Brain microvascular endothelial cell (primary cell): ENCODE data around the gene DPYSL5.

Experiments
- DNase-seq: peaks from one replicate; pipeline ENCODE4 v3.0.0-alpha.2; 2020
- H3K27ac ChIP-seq: fragments of 250-450 bp; sonication (Bioruptor Pico); 2 replicates; pipeline ENCODE4 v1.5.1; 2020; ENCODE audit warnings: mild to moderate bottlenecking, moderate library complexity
- H3K27me3 ChIP-seq: fragments of 250-450 bp; sonication (Bioruptor Pico); replicated peaks from 2 replicates; pipeline ENCODE4 v1.5.1; 2020; ENCODE audit warnings: mild to moderate bottlenecking
- H3K36me3 ChIP-seq: fragments of 250-450 bp; sonication (Bioruptor Pico); replicated peaks from 2 replicates; pipeline ENCODE4 v1.5.1; 2020; ENCODE audit warnings: mild to moderate bottlenecking
- H3K4me3 ChIP-seq: 2 replicates; pipeline ENCODE4 v1.5.1; 2011; ENCODE audit warnings: low read depth, mild to moderate bottlenecking, control low read depth, low read length, moderate library complexity
- in situ Hi-C: cut with HindIII; loops from 2 replicates; pipeline ENCODE4 v1.10.0; 2017; ENCODE audit warnings: low sequenced_read_pairs, low pct_ligation_motif_present
- TF ChIP-seq, protein P1 (sequence below): IDR thresholded peaks from 2 replicates; pipeline ENCODE4 v1.5.1; 2011; ENCODE audit warnings: low read depth, mild to moderate bottlenecking, moderate library complexity, low read length, control low read depth, inconsistent platforms; ENCODE audit errors: missing control alignments

The DPYSL5 gene

DNA sequence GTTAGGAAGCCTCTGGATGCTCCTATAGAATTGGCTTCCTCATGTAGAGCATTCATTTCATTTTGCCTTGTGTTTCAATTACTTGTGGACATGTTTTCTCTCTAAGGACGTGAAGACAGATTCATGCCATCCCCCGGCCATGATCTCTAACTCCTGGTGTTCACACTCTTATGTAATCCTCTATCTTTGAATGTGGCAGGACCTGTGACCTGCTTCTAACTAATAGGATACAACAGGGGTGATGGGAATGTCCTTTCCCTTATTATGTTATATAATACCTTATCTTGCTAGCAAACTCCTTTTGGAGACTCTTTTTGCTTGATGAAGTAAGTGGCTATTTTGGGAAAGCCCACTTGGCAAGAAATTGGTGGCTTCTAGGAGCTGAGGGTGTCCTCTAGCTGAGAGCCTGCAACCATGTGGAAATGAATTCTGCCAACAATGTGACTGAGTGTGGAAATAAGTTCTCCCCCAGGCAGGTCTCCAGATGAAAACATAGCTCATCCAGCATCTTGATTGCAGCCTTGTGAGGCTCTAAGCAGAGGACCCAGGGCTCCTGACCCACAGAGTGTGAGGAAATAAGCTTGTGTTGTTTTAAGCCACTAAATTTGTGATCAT is 13.8 kb downstream of the DPYSL5 start:
- Histone ChIP-seq H3K4me3 (no peak overlapping the region), H3K27ac (no peak overlapping the region), H3K36me3 (no peaks in the 10 kb centered on the region), H3K27me3 (peaks cover 12% of the 10 kb centered on the region)
- in situ Hi-C loops: no loop called here
- TF ChIP-seq, protein P1, sequence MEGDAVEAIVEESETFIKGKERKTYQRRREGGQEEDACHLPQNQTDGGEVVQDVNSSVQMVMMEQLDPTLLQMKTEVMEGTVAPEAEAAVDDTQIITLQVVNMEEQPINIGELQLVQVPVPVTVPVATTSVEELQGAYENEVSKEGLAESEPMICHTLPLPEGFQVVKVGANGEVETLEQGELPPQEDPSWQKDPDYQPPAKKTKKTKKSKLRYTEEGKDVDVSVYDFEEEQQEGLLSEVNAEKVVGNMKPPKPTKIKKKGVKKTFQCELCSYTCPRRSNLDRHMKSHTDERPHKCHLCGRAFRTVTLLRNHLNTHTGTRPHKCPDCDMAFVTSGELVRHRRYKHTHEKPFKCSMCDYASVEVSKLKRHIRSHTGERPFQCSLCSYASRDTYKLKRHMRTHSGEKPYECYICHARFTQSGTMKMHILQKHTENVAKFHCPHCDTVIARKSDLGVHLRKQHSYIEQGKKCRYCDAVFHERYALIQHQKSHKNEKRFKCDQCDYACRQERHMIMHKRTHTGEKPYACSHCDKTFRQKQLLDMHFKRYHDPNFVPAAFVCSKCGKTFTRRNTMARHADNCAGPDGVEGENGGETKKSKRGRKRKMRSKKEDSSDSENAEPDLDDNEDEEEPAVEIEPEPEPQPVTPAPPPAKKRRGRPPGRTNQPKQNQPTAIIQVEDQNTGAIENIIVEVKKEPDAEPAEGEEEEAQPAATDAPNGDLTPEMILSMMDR: no peak
- DNase-seq: no peak

GRCh38 chr2:26864226-26864625 is 16.3 kb downstream of the DPYSL5 start:
- in situ Hi-C loops: no loop called here
- peaks cover 15% of the 10 kb centered on the region for H3K27me3 ChIP-seq
- no peaks in the 10 kb centered on the region for H3K36me3 ChIP-seq
- H3K27ac ChIP-seq: no peak overlapping the region
- no peak overlapping the region for H3K4me3 ChIP-seq
- TF ChIP-seq, protein P1: no peak
- no peak for DNase-seq

DNA sequence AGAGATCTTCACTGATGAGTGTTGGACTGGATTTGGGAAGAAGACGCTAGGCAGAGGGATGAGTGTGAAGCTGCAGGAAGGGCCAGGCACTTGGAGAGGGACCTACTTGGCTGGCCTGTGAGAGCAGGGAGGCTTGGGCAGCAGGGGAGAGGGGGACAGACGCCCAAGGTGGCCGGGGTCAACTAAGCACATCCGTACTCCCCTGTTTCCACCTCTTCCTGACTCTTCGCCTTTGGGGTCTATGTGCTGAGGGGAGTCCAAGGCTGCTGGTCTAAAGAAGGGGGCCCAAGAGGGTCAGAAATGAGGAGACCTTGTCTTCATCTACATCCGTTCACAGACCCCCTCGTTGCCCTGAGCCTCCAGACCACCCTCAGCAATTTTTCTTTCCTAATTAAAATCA is 16.7 kb downstream of the DPYSL5 start:
- H3K36me3 ChIP-seq: no peaks in the 10 kb centered on the region
- no peak for DNase-seq
- TF ChIP-seq, protein P1: no peak
- in situ Hi-C loops: no loop called here
- H3K4me3 ChIP-seq: no peak overlapping the region
- H3K27ac ChIP-seq: no peak overlapping the region
- peaks cover 12% of the 10 kb centered on the region for H3K27me3 ChIP-seq

- H3K4me3 ChIP-seq: no peak overlapping the region
- no peak overlapping the region for H3K27ac ChIP-seq
- H3K27me3 ChIP-seq: peaks cover 15% of the 10 kb centered on the region
- in situ Hi-C loops: no loop called here
- no peak for DNase-seq
- no peaks in the 10 kb centered on the region for H3K36me3 ChIP-seq
- TF ChIP-seq, protein P1: no peak
Measured at GRCh38 chr2:26870585-26871095, 22.7 kb downstream of the DPYSL5 start.

DNA sequence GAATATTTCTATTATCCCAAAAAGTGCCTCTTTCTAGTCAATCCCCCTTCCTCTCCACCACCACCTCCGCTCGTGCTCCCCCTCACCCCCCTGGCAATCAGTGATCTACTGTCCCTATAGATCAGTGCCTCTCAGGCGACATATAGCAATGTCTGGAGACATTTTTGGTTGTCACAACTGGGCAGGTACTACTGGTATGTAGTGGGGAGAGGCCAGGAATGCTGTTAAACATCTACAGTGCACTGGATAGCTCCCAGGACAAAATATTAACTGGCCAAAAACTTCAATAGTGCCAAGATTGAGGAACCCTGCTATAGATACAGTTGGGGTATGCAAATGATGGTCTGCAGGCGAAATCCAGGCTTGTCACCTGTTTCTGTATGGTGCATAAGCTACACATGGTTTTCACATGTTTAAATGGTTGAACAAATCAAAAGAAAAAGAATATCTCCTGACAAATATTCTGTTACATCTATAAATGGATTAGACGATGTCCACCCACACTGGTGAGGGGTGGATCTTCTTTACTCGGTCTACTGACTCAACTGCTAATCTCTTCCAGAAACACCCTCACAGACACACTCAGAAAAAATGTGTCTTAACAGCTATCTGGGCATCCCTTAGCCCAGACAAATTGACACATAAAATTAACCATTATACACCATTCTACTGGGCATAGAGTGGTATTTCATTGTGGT is 25.5 kb downstream of the DPYSL5 start:
- H3K27ac ChIP-seq: no peak overlapping the region

More for the DNA sequence above, 25.5 kb downstream of the DPYSL5 start:
- H3K36me3 ChIP-seq: no peaks in the 10 kb centered on the region
- H3K4me3 ChIP-seq: no peak overlapping the region
- DNase-seq: no peak
- in situ Hi-C loops: no loop called here
- TF ChIP-seq, protein P1: no peak
- peaks cover 15% of the 10 kb centered on the region for H3K27me3 ChIP-seq
